Adrenal gland (tissue), 12 donors: ENCODE results near the gene ATP6V0E1. TPM values are rescaled to one million over a fixed set of nuclear protein-coding genes. Genes with fewer than 3 reads are reported as not detected.

Experiments used
- DNase-seq, 7 donors: peaks; one replicate each; pipeline ENCODE4 v3.0.0-alpha.2; 2019 to 2020
- H3K27ac ChIP-seq, 5 donors: fragments of 200-600 bp; sonication (generic) in 4 of 5; 1 replicate in 3 of 5; 2 replicates in 2 of 5; pipeline versions ENCODE4 v1.5.1 to v1.8.0; 2016 to 2020; ENCODE audit warnings: mild to moderate bottlenecking in 1 of 5
- H3K27me3 ChIP-seq: fragments of 200-600 bp; 2 replicates; pipeline ENCODE4 v1.8.0; 2021
- H3K36me3 ChIP-seq, 2 donors: fragments of 200-600 bp; replicated peaks in 1 of 2; 1 replicate in 1 of 2; 2 replicates in 1 of 2; pipeline versions ENCODE4 v1.5.1 to v1.8.0; 2018 to 2022
- H3K4me1 ChIP-seq, 2 donors: fragments of 200-600 bp; replicated peaks in 1 of 2; 1 replicate in 1 of 2; 2 replicates in 1 of 2; pipeline versions ENCODE4 v1.5.1 to v1.8.0; 2018 to 2021
- H3K4me3 ChIP-seq, 4 donors: fragments of 200-600 bp; sonication (generic) in 3 of 4; one replicate each; pipeline ENCODE4 v1.5.1; 2016 to 2018
- H3K9me3 ChIP-seq, 3 donors: fragments of 200-600 bp; sonication (generic) in 1 of 3; replicated peaks in 1 of 3; 1 replicate in 2 of 3; 2 replicates in 1 of 3; pipeline versions ENCODE4 v1.5.1 to v1.8.0; 2016 to 2021
- CTCF ChIP-seq, 6 experiments: fragments of 450-650 bp in 4 of 6; fragments of 200-600 bp in 2 of 6; sonication (generic) in 1 of 6; IDR thresholded peaks; 1 replicate in 5 of 6; 2 replicates in 1 of 6; pipeline versions ENCODE4 v1.5.1 to v1.8.0; 2016 to 2021; ENCODE audit warnings: antibody characterized with exemption in 6 of 6, mild to moderate bottlenecking in 2 of 6, moderate library complexity in 1 of 6
- POLR2A ChIP-seq, 2 donors: fragments of 450-650 bp; IDR thresholded peaks; one replicate each; pipeline ENCODE4 v1.6.1; 2017; ENCODE audit warnings: antibody characterized with exemption in 2 of 2, mild to moderate bottlenecking in 2 of 2, moderate library complexity in 1 of 2
- WGBS, 4 donors: extraction: QIAGEN DNeasy Blood & Tissue Kit in 2 of 4; methylation state at CpG; one replicate each; pipeline versions ENCODE4 v1.1.5 to v1.1.7; 2013 to 2017; 5-methylcytosine and 5-hydroxymethylcytosine counted together
- intact Hi-C, 2 donors: fragments of 100-400 bp; cut with DNase I; formaldehyde crosslinking; loops; one replicate each; pipeline versions ENCODE4 v1.14.1 to v1.15.0; 2022 to 2023
- polyA plus RNA-seq, 3 donors: library from polyadenylated mRNA; stranded (reverse); fragments of 200-250 nt in 2 of 3; fragments of 350-450 nt in 1 of 3; fragmentation: Illumina TruSeq in 1 of 3; extraction: RNeasy Lipid Tissue Mini Kit (QIAGEN cat#74804) in 1 of 3; gene quantifications; one replicate each; pipeline ENCODE4 v1.2.3, GENCODE V29; 2013 to 2014
- total RNA-seq, 9 donors: library from RNA; depleted of rRNA in 4 of 9; stranded (reverse); fragments of >200 nt in 4 of 9; fragments of 120-200 nt in 1 of 9; fragmentation: NEBNext Ultra II Directional in 1 of 9; extraction: Animal tissue kit (Norgen Biotek cat#: 25700) in 1 of 9; gene quantifications; one replicate each; pipeline versions ENCODE4 v1.1.0 to v1.2.4, GENCODE V29; 2013 to 2023
- donor health status: healthy with polysubstance abuse.
- donor health status: Bipolar disorder and iron deficiency.
- donor health status: DM: yes; HTN: yes; CAD: no.
- donor health status: DM: no; HTN: no; CAD: no.
- donor health status: DM: no; HTN: no; CAD: no.
- donor health status: DM: yes; HTN: yes; CAD: no.

Gene ATP6V0E1
- total and polyA plus RNA-seq, 12 donors = 139 to 413 (median 253) TPM

- no peaks in the 10 kb centered on the region for H3K9me3 ChIP-seq
- no peak for DNase-seq
- no peak overlapping the region for H3K27ac ChIP-seq
- intact Hi-C loops = no loop called here
- TF ChIP-seq POLR2A (IDR thresholded peaks at IDR 0.05) (no peak), CTCF (IDR thresholded peaks at IDR 0.05) (no peak)
- H3K27me3 ChIP-seq = no peaks in the 10 kb centered on the region
- H3K4me1 ChIP-seq = peaks cover 17 to 41% of the 10 kb centered on the region in 2 donors
- H3K4me3 ChIP-seq = no peak overlapping the region
- 68 to 79% (median 76%) methylated on average over 4 of the region's 4 CpGs for WGBS, 4 donors
- no peaks in the 10 kb centered on the region for H3K36me3 ChIP-seq
These were observed 78.6 kb downstream of the ATP6V0E1 start for GRCh38 chr5:173062141-173062540.

- peak overlapping the region in 2 of 5 donors; percentile 15 to 20 for H3K27ac ChIP-seq
These were observed 81.6 kb downstream of the ATP6V0E1 start for GRCh38 chr5:173065155-173065554.

GRCh38 chr5:173069671-173070070 is 86.1 kb downstream of the ATP6V0E1 start:
- H3K36me3 ChIP-seq = no peaks in the 10 kb centered on the region
- no peak for DNase-seq
- H3K27ac ChIP-seq = no peak overlapping the region
- H3K9me3 ChIP-seq = no peaks in the 10 kb centered on the region
- TF ChIP-seq CTCF (IDR thresholded peaks at IDR 0.05) = no peak
- TF ChIP-seq POLR2A (IDR thresholded peaks at IDR 0.05) = no peak
- no peak overlapping the region for H3K4me3 ChIP-seq
- intact Hi-C loops = no loop called here
- 70 to 84% (median 79%) methylated on average over 7 of the region's 7 CpGs for WGBS, 4 donors
- H3K4me1 ChIP-seq = peaks cover 5 to 44% of the 10 kb centered on the region in 2 donors
- H3K27me3 ChIP-seq = no peaks in the 10 kb centered on the region

More at GRCh38 chr5:173065155-173065554, 81.6 kb downstream of the ATP6V0E1 start:
- TF ChIP-seq POLR2A (IDR thresholded peaks at IDR 0.05) (no peak), CTCF (IDR thresholded peaks at IDR 0.05) (no peak)
- no peak for DNase-seq
- no peaks in the 10 kb centered on the region for H3K9me3 ChIP-seq
- H3K27me3 ChIP-seq = no peaks in the 10 kb centered on the region
- H3K4me3 ChIP-seq = no peak overlapping the region
- H3K36me3 ChIP-seq = no peaks in the 10 kb centered on the region
- peaks cover 8 to 38% of the 10 kb centered on the region in 2 donors for H3K4me1 ChIP-seq
- intact Hi-C loops = no loop called here

GRCh38 chr5:173075137-173075843 is 91.7 kb downstream of the ATP6V0E1 start:
- no peaks in the 10 kb centered on the region for H3K9me3 ChIP-seq
- no peak overlapping the region for H3K27ac ChIP-seq
- WGBS, 4 donors = 81 to 88% (median 86%) methylated on average over 5 of the region's 5 CpGs
- TF ChIP-seq CTCF (IDR thresholded peaks at IDR 0.05) (no peak), POLR2A (IDR thresholded peaks at IDR 0.05) (no peak)
- peaks cover 0 to 33% of the 10 kb centered on the region in 2 donors for H3K4me1 ChIP-seq
- no peaks in the 10 kb centered on the region for H3K27me3 ChIP-seq
- no peaks in the 10 kb centered on the region for H3K36me3 ChIP-seq
- H3K4me3 ChIP-seq = no peak overlapping the region
- intact Hi-C loops = no loop called here
- no peak for DNase-seq
